Measurements from ENCODE around the gene PER2.

PER2 gene

GRCh38 chr2:238296638-238297457, 8.4 kb upstream of the PER2 start:
- no peaks in the 10 kb centered on the region for H3K9me3 ChIP-seq (ENCODE audit: insufficient read depth, low read length)
- no peak overlapping the region for H3K4me3 ChIP-seq (ENCODE audit: low read length)
- H3K27me3 ChIP-seq (ENCODE audit: low read depth, low read length), result peaks cover 4% of the 10 kb centered on the region; the same call in 1 of the 2 replicates
- no peak overlapping the region for H2AFZ ChIP-seq (ENCODE audit: low read depth, low read length)
- no peaks in the 10 kb centered on the region for H4K20me1 ChIP-seq (ENCODE audit: insufficient read depth, low read length)
- H3K9ac ChIP-seq (ENCODE audit: low read length), result no peak overlapping the region
- H3K79me2 ChIP-seq (ENCODE audit: low read length), result no peaks in the 10 kb centered on the region
- no peak overlapping the region for H3K27ac ChIP-seq (ENCODE audit: low read length)
- no peaks in the 10 kb centered on the region for H3K4me1 ChIP-seq (ENCODE audit: low read length)
- TF ChIP-seq CTCF (IDR thresholded peaks at IDR 0.05; ENCODE audit: low read depth, low read length) (no peak), EZH2phosphoT487 (IDR thresholded peaks at IDR 0.05; ENCODE audit: low read depth) (no peak)
- no peaks in the 10 kb centered on the region for H3K36me3 ChIP-seq (replicated peaks; ENCODE audit: low read depth, low read length)
- H3K4me2 ChIP-seq (ENCODE audit: low read length), result no peak overlapping the region

GRCh38 chr2:238295144-238296112, 7.0 kb upstream of the PER2 start:
- Histone ChIP-seq H3K27me3 (ENCODE audit: low read depth, low read length) (peaks cover 4% of the 10 kb centered on the region; the same call in 1 of the 2 replicates), H3K27ac (ENCODE audit: low read length) (no peak overlapping the region), H4K20me1 (ENCODE audit: insufficient read depth, low read length) (no peaks in the 10 kb centered on the region), H3K4me1 (ENCODE audit: low read length) (no peaks in the 10 kb centered on the region), H3K9ac (ENCODE audit: low read length) (no peak overlapping the region), H3K4me2 (ENCODE audit: low read length) (no peak overlapping the region), H3K9me3 (ENCODE audit: insufficient read depth, low read length) (no peaks in the 10 kb centered on the region), H3K36me3 (replicated peaks; ENCODE audit: low read depth, low read length) (no peaks in the 10 kb centered on the region), H2AFZ (ENCODE audit: low read depth, low read length) (no peak overlapping the region), H3K4me3 (ENCODE audit: low read length) (no peak overlapping the region), H3K79me2 (ENCODE audit: low read length) (no peaks in the 10 kb centered on the region)
- TF ChIP-seq CTCF (IDR thresholded peaks at IDR 0.05; ENCODE audit: low read depth, low read length), result no peak

- Histone ChIP-seq H3K4me1 (ENCODE audit: low read length) (peaks cover 2% of the 10 kb centered on the region), H3K4me2 (ENCODE audit: low read length) (no peak overlapping the region), H3K9ac (ENCODE audit: low read length) (no peak overlapping the region), H3K9me3 (ENCODE audit: insufficient read depth, low read length) (no peaks in the 10 kb centered on the region), H3K36me3 (replicated peaks; ENCODE audit: low read depth, low read length) (no peaks in the 10 kb centered on the region), H2AFZ (ENCODE audit: low read depth, low read length) (no peak overlapping the region), H3K79me2 (ENCODE audit: low read length) (no peaks in the 10 kb centered on the region), H4K20me1 (ENCODE audit: insufficient read depth, low read length) (no peaks in the 10 kb centered on the region), H3K27me3 (ENCODE audit: low read depth, low read length) (peaks cover 4% of the 10 kb centered on the region; the same call in 1 of the 2 replicates), H3K27ac (ENCODE audit: low read length) (no peak overlapping the region), H3K4me3 (ENCODE audit: low read length) (no peak overlapping the region)
- TF ChIP-seq CTCF (IDR thresholded peaks at IDR 0.05; ENCODE audit: low read depth, low read length), result no peak
- TF ChIP-seq EZH2phosphoT487 (IDR thresholded peaks at IDR 0.05; ENCODE audit: low read depth), result no peak
These were observed 6.2 kb upstream of the PER2 start for GRCh38 chr2:238294393-238295143.
